Epidermal melanocyte (primary cell): Measurements from ENCODE around the gene CA5B.
"Not testable (repeated sequence)": the region's sequence is repeated elsewhere in the genome, so short reads cannot be mapped to it uniquely, and the experiment has no call there.

Experiments
- DNase-seq: peaks from one replicate; pipeline ENCODE4 v3.0.0; 2011; ENCODE audit warnings: low spot score; ENCODE audit not compliant: insufficient read length

Gene CA5B

GRCh38 chrX:15812192-15812938 is 74.3 kb downstream of the CA5B start:
- no peak for DNase-seq

- DNase-seq = no peak
Measured at GRCh38 chrX:15813416-15813815, 75.3 kb downstream of the CA5B start.

GRCh38 chrX:15814771-15815365 is 76.8 kb downstream of the CA5B start:
- no peak for DNase-seq

GRCh38 chrX:15815779-15816437 is 77.8 kb downstream of the CA5B start:
- DNase-seq = no peak

DNA sequence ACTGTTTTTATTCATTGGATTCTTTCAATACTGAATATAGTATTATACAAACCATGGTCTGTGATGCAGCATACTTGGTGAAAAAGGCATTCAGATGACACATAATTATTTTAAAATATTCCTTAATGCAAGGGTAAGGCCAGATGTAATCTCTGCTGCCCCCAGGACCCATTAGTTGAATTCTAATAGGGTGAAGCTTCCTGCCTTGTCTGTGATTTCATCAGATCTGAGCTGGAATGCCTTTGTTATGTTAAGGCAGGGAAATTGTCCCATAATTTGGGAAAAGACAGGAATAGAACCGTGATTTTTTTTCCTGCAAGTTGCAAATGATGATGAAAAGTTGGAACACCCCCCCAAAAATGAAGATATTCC is 78.4 kb downstream of the CA5B start:
- no peak for DNase-seq

DNA sequence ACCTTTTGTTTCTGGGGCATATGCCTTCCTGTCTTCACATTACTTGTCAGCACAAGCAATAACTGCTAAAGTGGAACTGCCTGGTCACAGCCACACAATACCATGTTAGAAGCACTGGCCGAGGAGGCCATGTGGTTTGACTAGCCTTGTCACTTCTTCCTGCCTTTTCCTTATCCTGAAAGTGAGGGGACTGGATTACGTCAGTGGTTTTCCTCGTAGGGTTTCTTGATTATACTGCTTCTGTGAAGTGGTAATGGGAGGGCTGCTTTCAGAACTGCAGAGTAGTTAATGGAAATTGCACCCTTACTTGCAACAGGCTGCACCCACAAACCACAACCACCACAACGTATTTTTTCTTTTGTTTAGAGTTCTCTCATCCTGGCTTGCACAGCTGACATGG is 78.8 kb downstream of the CA5B start:
- DNase-seq = no peak

- DNase-seq = no peak
Measured at GRCh38 chrX:15820106-15821073, 82.3 kb downstream of the CA5B start.

DNA sequence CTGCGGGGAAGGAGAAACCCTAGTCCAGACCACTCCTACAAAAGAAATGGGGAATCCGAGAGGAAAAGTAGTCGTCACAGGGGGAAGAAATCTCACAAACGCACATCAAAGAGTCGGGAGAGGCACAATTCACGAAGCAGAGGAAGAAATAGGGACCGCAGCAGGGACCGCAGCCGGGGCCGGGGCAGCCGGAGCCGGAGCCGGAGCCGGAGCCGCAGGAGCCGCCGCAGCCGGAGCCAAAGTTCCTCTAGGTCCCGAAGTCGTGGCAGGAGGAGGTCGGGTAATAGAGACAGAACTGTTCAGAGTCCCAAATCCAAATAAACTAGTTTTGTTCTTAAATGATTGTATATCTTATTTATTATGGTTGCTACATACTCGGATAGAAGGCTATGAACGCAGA is 84.9 kb downstream of the CA5B start:
- DNase-seq = no peak

DNA sequence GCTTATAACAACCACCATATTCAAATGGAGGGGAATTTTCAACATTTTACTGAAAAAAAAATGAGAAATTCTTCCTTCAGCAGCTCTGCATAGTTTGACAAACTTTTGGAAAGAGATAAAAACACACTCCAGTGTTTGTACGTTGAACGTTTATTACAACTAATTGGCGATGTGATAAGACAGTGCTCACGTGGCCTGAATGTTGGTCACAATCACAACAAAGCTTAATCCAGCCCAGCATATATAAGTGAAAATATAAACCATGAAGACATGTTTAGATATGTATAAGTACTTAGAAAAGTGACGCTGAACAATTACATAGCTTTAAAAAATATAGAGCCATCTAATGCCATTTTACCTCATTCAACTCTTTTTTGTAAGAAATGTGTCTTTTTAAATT is 87.9 kb downstream of the CA5B start:
- DNase-seq = no peak

- DNase-seq = no peak
Measured at GRCh38 chrX:15829217-15829616, 91.1 kb downstream of the CA5B start.

DNA sequence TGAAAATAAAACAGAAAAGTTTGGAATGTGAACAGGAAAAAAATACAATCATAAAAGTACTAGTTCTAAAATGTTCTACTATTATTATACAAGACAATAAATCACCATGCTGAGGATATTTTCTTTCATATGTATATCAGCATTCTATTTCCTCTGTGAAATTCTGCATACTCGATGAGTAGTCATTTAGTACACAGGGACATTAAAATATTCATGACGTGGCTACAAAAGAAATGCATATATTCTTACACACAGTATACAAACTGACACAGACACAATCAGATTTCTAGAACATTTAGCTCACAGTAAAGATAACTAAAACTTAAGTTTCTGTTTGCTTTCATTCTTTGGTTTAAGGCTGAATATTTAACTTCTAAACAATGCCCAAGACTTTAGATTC is 93.3 kb downstream of the CA5B start:
- DNase-seq = not testable (repeated sequence)

DNA sequence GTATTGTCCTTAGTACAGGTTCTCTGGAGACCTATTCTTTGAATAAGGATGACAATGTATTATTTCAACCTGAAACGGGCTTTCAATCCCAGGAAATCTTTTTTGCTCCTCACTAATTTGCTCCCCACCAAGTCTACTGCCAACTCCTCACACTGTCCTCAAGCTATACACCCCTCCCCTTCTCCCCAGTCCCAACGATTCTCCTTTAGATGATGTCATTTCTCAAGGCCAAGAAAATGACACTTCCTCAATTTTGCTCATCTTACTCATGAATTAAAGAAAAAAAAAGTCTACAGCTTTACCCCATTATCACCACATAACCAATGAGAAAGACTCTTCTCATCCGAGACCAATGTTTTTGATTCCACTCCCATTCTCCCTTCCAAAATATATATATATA is 96.0 kb downstream of the CA5B start:
- DNase-seq = no peak

DNA sequence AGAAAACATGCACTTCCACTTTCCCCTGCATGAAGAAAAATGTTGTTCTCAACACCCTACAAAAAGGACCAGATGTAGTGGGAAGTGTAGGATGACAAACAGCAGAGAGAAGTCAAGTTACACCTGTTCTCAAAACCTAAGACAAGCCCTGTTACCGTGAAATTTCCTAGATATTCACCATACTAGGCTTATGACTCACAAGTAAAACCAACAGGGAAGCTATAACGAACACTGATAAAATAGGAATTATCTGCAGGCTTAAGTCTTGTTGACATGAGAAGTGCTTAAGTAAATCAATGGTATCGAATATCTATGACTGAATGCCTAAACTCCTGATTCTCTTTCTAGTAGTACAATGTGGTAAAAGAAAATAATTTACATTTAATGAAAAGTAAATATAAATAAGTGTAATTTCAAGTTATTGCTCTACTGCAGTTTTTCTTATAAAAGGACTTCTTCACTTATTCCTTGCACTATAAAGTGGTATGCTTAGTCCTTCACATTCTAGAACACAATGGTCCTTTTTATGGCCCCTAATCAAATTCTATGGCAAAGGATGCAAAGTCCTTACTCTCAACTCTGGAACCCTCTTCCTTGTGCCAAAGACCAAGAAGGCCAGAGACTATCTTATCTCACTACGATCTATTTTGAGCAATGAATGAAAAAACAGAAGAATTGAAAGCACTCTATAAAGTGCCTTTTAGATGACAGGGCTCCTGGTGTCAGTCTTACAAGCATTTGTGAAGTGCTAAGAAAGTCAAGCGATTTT is 96.9 kb downstream of the CA5B start:
- DNase-seq = no peak
